ENCODE measurements around the gene PDZD8. TPM values are rescaled to one million over a fixed set of nuclear protein-coding genes. Genes with fewer than 3 reads are reported as not detected.

The PDZD8 gene
- total RNA-seq, 1 donor from 2014 or later, result 27.0 TPM

DNA sequence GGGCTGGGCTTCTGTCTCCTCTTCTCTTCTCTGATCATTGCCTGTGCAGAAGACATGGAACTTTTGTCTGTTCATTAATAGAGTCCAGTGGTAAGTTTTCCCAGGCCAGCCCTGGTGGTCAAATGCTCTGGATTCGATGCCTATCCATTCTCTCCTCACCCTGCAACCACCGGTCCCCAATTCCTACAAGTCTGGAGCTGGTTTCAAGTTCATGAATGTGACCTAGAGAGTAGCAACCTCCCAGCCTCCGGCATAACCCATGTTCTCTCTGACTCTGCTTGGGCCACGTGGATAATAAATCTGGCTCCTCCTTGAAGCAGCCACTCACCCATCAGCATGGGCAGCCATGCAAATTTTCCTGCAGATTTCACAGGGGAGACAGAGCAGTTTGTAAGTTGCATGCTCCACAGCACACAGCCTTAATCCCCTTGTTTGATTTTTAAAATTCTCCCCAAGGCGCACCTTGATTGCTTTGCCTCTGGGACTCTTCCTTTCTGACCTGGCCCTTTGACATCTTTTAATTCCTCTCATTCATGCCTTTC lies 37.3 kb upstream of the PDZD8 start:
- TF ChIP-seq, protein P1, sequence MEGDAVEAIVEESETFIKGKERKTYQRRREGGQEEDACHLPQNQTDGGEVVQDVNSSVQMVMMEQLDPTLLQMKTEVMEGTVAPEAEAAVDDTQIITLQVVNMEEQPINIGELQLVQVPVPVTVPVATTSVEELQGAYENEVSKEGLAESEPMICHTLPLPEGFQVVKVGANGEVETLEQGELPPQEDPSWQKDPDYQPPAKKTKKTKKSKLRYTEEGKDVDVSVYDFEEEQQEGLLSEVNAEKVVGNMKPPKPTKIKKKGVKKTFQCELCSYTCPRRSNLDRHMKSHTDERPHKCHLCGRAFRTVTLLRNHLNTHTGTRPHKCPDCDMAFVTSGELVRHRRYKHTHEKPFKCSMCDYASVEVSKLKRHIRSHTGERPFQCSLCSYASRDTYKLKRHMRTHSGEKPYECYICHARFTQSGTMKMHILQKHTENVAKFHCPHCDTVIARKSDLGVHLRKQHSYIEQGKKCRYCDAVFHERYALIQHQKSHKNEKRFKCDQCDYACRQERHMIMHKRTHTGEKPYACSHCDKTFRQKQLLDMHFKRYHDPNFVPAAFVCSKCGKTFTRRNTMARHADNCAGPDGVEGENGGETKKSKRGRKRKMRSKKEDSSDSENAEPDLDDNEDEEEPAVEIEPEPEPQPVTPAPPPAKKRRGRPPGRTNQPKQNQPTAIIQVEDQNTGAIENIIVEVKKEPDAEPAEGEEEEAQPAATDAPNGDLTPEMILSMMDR (IDR thresholded peaks at IDR 0.05), result no peak
- no peak for TF ChIP-seq POLR2AphosphoS5 (IDR thresholded peaks at IDR 0.05; ENCODE audit: insufficient read depth in 1 of 2, low read depth in 1 of 2)
- TF ChIP-seq POLR2A (IDR thresholded peaks at IDR 0.05), result no peak
- no peak for DNase-seq (ENCODE audit: extremely low spot score in 2 of 2)
- H3K9me3 ChIP-seq, result no peaks in the 10 kb centered on the region
- no peaks in the 10 kb centered on the region for H3K36me3 ChIP-seq
- H3K4me3 ChIP-seq, result no peak overlapping the region
- H3K27ac ChIP-seq, result no peak overlapping the region
- no peaks in the 10 kb centered on the region for H3K4me1 ChIP-seq
- intact Hi-C loops (cut with DNase I), result no loop called here
- H3K27me3 ChIP-seq, result no peaks in the 10 kb centered on the region

DNA sequence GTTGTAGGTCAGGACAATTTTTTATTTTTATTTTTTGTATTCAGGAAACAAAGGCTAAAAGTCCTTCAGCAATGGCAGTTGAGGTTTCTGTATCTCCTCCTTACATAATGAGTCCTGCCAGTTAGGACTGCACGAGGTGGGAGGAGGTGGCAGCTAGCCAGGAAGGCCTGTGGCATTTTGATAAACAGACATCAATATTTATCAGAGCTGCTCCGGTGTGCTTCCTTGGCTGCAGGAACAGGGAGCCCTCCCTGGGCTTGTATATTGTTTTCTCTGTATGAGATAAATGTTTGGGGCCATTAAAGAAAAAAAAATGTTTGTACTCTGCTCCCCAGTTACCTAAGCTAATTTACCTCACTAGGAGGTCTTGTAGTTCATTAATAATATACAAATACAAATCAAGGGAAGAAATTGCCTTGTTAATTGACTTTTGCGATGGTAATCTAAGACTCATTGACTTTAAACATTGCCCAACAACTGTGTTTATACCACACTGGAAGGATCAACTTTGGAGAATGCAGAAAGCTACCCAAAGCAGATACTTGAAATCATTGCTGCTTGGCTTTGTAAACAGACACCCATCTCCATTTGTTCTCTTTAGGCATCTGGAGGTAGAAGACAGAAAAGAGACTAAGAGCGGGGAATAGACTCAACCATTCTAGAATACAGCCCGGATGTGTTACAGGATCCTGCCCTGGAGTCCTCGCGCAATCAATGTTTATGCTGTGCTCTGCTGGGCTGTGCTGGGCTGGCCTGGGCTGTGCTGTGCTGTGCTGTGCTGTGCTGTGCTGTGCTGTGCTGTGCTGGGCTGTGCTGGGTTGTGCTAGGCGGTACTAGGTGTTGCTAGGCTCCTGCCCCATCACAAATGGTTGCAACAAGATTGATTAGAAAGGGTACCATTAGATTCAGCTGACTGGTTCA lies 36.5 kb upstream of the PDZD8 start:
- intact Hi-C loops (cut with DNase I), result no loop called here
- TF ChIP-seq POLR2A (IDR thresholded peaks at IDR 0.05) (no peak), POLR2AphosphoS5 (IDR thresholded peaks at IDR 0.05; ENCODE audit: insufficient read depth in 1 of 2, low read depth in 1 of 2) (no peak)
- TF ChIP-seq, protein P1 (IDR thresholded peaks at IDR 0.05), result no peak
- H3K9me3 ChIP-seq, result no peaks in the 10 kb centered on the region

DNA sequence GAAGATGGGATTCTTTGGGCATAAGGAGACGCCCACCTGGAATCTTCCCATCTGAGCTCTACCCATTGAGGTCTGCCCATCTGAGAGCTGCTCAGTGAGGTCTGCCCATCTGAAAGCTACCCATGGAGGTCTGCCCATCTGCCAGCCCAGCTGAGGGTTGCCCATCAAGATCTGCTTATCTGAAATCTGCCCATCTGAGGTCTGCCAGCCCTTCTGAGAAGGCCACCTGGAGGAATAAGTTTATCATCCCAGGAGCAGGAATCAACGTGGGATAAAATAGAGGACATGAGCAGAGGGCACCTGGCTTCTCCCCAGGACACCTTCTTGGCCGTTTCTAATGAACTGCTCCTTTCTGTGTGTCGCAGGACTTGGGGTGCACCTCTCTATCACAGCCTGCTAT lies 35.3 kb upstream of the PDZD8 start:
- Histone ChIP-seq H3K4me1 (no peaks in the 10 kb centered on the region), H3K36me3 (no peaks in the 10 kb centered on the region), H3K27ac (no peak overlapping the region), H3K9me3 (no peaks in the 10 kb centered on the region), H3K4me3 (no peak overlapping the region), H3K27me3 (no peaks in the 10 kb centered on the region)
- TF ChIP-seq POLR2A (IDR thresholded peaks at IDR 0.05), result no peak
- TF ChIP-seq POLR2AphosphoS5 (IDR thresholded peaks at IDR 0.05; ENCODE audit: insufficient read depth in 1 of 2, low read depth in 1 of 2), result no peak
- TF ChIP-seq, protein P1 (IDR thresholded peaks at IDR 0.05), result no peak
- DNase-seq (ENCODE audit: extremely low spot score in 2 of 2), result no peak
- intact Hi-C loops (cut with DNase I), result no loop called here

More for the DNA sequence above, 36.5 kb upstream of the PDZD8 start:
- Histone ChIP-seq H3K36me3 (no peaks in the 10 kb centered on the region), H3K4me1 (no peaks in the 10 kb centered on the region), H3K27ac (no peak overlapping the region), H3K27me3 (no peaks in the 10 kb centered on the region), H3K4me3 (no peak overlapping the region)
- DNase-seq (ENCODE audit: extremely low spot score in 2 of 2), result no peak

DNA sequence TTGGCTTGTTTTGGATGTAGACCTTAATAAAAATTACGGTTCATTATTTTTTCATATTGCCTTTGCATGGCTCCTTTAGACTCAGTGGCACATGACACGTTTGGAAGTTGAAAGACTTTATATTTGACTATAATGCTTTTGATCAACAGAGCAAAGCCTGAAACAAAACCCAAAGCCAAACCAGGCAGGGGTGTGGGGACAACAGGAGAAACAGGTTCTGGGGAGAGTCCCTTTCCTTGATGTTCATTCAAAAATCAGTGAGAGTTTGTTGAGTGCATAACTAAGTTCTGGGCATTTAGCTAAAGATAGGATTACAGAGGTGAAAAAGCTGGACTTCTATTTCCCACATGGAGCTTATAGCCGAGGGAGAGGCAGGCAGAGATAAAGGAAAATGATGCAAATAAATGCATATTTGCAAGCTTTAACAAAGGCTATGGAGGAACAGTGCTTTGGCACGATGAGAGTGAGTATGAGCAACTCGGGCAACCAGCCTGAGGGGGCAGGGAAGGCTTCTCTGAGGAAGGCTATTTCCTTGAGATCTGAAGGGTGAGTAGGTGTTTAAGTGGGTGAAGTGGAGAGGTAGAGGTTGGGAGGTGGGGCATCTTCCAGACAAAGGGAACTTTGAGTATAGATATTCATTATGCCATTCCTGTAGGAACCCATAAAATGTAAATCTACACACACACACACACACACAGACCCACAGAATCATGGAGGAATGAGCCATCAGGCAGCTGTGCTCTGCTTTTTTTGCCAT lies 34.5 kb upstream of the PDZD8 start:
- Histone ChIP-seq H3K36me3 (no peaks in the 10 kb centered on the region), H3K4me3 (no peak overlapping the region), H3K27ac (no peak overlapping the region), H3K9me3 (no peaks in the 10 kb centered on the region), H3K27me3 (no peaks in the 10 kb centered on the region), H3K4me1 (no peaks in the 10 kb centered on the region)
- no peak for DNase-seq (ENCODE audit: extremely low spot score in 2 of 2)
- TF ChIP-seq POLR2A (IDR thresholded peaks at IDR 0.05) (no peak), POLR2AphosphoS5 (IDR thresholded peaks at IDR 0.05; ENCODE audit: insufficient read depth in 1 of 2, low read depth in 1 of 2) (no peak)
- intact Hi-C loops (cut with DNase I), result no loop called here
